ENCODE results near the gene RAB3D. TPM values are rescaled to one million over a fixed set of nuclear protein-coding genes. Genes with fewer than 3 reads are reported as not detected.
"Not testable (repeated sequence)": the region's sequence is repeated elsewhere in the genome, so short reads cannot be mapped to it uniquely, and the experiment has no call there.

Gene RAB3D
- total RNA-seq, 1 experiment from 2014 or later: 29.4 TPM

GRCh38 chr19:11379857-11380350 is 40.4 kb upstream of the RAB3D start:
- no peak overlapping the region for H3K27ac ChIP-seq (ENCODE audit: insufficient read length, low read depth, low read length)
- no peak overlapping the region for H3K9ac ChIP-seq (ENCODE audit: extremely low read depth, insufficient read length, low read length)
- H3K4me1 ChIP-seq (ENCODE audit: insufficient read depth, low read length): no peaks in the 10 kb centered on the region
- H3K36me3 Mint-ChIP-seq (ENCODE audit: insufficient read depth in 1 of 3, low read depth in 3 of 3): peaks cover 4 to 19% (median 18%) of the 10 kb centered on the region in 3 experiments; a peak in 6 of 7 replicates
- peak overlapping the region; percentile 71 for H3K4me2 ChIP-seq (ENCODE audit: insufficient read depth, insufficient read length, low read length)
- H3K14ac ChIP-seq (ENCODE audit: insufficient read depth, low read length): no peak overlapping the region
- DNase-seq: no peak
- no peak overlapping the region for H3K56ac ChIP-seq (ENCODE audit: insufficient read length, low read depth, low read length)
- H3K79me2 ChIP-seq (ENCODE audit: insufficient read depth, low read length): no peaks in the 10 kb centered on the region
- no peak overlapping the region for H2BK5ac ChIP-seq (ENCODE audit: insufficient read length, low read length)
- TF ChIP-seq, protein P1, sequence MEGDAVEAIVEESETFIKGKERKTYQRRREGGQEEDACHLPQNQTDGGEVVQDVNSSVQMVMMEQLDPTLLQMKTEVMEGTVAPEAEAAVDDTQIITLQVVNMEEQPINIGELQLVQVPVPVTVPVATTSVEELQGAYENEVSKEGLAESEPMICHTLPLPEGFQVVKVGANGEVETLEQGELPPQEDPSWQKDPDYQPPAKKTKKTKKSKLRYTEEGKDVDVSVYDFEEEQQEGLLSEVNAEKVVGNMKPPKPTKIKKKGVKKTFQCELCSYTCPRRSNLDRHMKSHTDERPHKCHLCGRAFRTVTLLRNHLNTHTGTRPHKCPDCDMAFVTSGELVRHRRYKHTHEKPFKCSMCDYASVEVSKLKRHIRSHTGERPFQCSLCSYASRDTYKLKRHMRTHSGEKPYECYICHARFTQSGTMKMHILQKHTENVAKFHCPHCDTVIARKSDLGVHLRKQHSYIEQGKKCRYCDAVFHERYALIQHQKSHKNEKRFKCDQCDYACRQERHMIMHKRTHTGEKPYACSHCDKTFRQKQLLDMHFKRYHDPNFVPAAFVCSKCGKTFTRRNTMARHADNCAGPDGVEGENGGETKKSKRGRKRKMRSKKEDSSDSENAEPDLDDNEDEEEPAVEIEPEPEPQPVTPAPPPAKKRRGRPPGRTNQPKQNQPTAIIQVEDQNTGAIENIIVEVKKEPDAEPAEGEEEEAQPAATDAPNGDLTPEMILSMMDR (conservative IDR thresholded peaks at IDR 0.05): no peak
- H3K4ac ChIP-seq (ENCODE audit: low read depth, low read length): no peak overlapping the region
- H3K9me3 ChIP-seq (ENCODE audit: control insufficient read depth, low read depth, low read length): no peaks in the 10 kb centered on the region
- peaks cover 18% of the 10 kb centered on the region for H3K23me2 ChIP-seq (ENCODE audit: insufficient read length, low read depth, low read length, poor library complexity, severe bottlenecking)
- WGBS (ENCODE audit: extremely low coverage, insufficient read length, low lambda C conversion rate): no CpG with 5 or more reads among the region's 7 CpGs
- H2AFZ ChIP-seq (ENCODE audit: low read length): no peak overlapping the region
- no peak overlapping the region for H3K18ac ChIP-seq (ENCODE audit: insufficient read length, low read depth, low read length)
- no peak overlapping the region; a peak in 2 of 7 replicates for H3K27ac Mint-ChIP-seq
- no peak overlapping the region for H4K8ac ChIP-seq (replicated peaks; ENCODE audit: insufficient read length, low read depth, low read length)
- no peaks in the 10 kb centered on the region for H3K79me1 ChIP-seq (ENCODE audit: insufficient read depth, low read depth, low read length, poor library complexity, severe bottlenecking)
- no peak overlapping the region for H2BK12ac ChIP-seq (ENCODE audit: insufficient read length, low read depth, low read length)
- H4K91ac ChIP-seq (ENCODE audit: insufficient read length, low read depth, low read length): no peak overlapping the region
- H2BK20ac ChIP-seq (ENCODE audit: low read depth, low read length, poor library complexity, severe bottlenecking): no peak overlapping the region
- peaks cover 4% of the 10 kb centered on the region for H4K20me1 ChIP-seq (ENCODE audit: control insufficient read depth, insufficient read depth, insufficient read length)
- H2BK120ac ChIP-seq (ENCODE audit: low read depth, low read length, poor library complexity, severe bottlenecking): no peak overlapping the region
- H2BK15ac ChIP-seq (ENCODE audit: low read depth, low read length): no peak overlapping the region
- no peaks in the 10 kb centered on the region for H3K27me3 ChIP-seq (ENCODE audit: insufficient read depth, low read length)
- H2AK5ac ChIP-seq (ENCODE audit: insufficient read length, low read length): no peak overlapping the region
- H3K27me3 Mint-ChIP-seq (ENCODE audit: low read depth): peaks cover 2% of the 10 kb centered on the region; the same call in 1 of the 2 replicates
- no peak overlapping the region for H3K23ac ChIP-seq (ENCODE audit: insufficient read length, low read depth, low read length)
- H3K9me3 Mint-ChIP-seq: no peaks in the 10 kb centered on the region
- H3T11ph ChIP-seq (ENCODE audit: low read length): no peak overlapping the region
- peaks cover 15 to 36% of the 10 kb centered on the region in 2 experiments for H3K4me1 Mint-ChIP-seq
- H4K5ac ChIP-seq (ENCODE audit: insufficient read length, low read depth, low read length): no peak overlapping the region
- peak overlapping the region; percentile 92 to 95 for H3K4me3 Mint-ChIP-seq

- H3T11ph ChIP-seq (ENCODE audit: low read length); H3K27me3 Mint-ChIP-seq (ENCODE audit: low read depth); H3K9me3 ChIP-seq (ENCODE audit: control insufficient read depth, low read depth, low read length); H4K5ac ChIP-seq (ENCODE audit: insufficient read length, low read depth, low read length); H3K56ac ChIP-seq (ENCODE audit: insufficient read length, low read depth, low read length); H2BK20ac ChIP-seq (ENCODE audit: low read depth, low read length, poor library complexity, severe bottlenecking); H3K18ac ChIP-seq (ENCODE audit: insufficient read length, low read depth, low read length); H4K91ac ChIP-seq (ENCODE audit: insufficient read length, low read depth, low read length); H2AK5ac ChIP-seq (ENCODE audit: insufficient read length, low read length); H3K27me3 ChIP-seq (ENCODE audit: insufficient read depth, low read length); H4K8ac ChIP-seq (replicated peaks; ENCODE audit: insufficient read length, low read depth, low read length); H3K9me3 Mint-ChIP-seq; DNase-seq; H2BK12ac ChIP-seq (ENCODE audit: insufficient read length, low read depth, low read length); H2BK5ac ChIP-seq (ENCODE audit: insufficient read length, low read length); H3K4me1 ChIP-seq (ENCODE audit: insufficient read depth, low read length); H3K14ac ChIP-seq (ENCODE audit: insufficient read depth, low read length); H3K23ac ChIP-seq (ENCODE audit: insufficient read length, low read depth, low read length); H2BK120ac ChIP-seq (ENCODE audit: low read depth, low read length, poor library complexity, severe bottlenecking); H3K4me2 ChIP-seq (ENCODE audit: insufficient read depth, insufficient read length, low read length); H3K27ac Mint-ChIP-seq; H3K27ac ChIP-seq (ENCODE audit: insufficient read length, low read depth, low read length); H2AFZ ChIP-seq (ENCODE audit: low read length); H2BK15ac ChIP-seq (ENCODE audit: low read depth, low read length); H3K9ac ChIP-seq (ENCODE audit: extremely low read depth, insufficient read length, low read length); H4K20me1 ChIP-seq (ENCODE audit: control insufficient read depth, insufficient read depth, insufficient read length); H3K79me2 ChIP-seq (ENCODE audit: insufficient read depth, low read length); H3K79me1 ChIP-seq (ENCODE audit: insufficient read depth, low read depth, low read length, poor library complexity, severe bottlenecking); H3K4ac ChIP-seq (ENCODE audit: low read depth, low read length): not testable (repeated sequence)
- Mint-ChIP-seq H3K4me3 (peak overlapping the region in 1 of 2 experiments; percentile 26; a peak in 1 of 5 replicates), H3K36me3 (ENCODE audit: insufficient read depth in 1 of 3, low read depth in 3 of 3) (peaks cover 4 to 19% (median 18%) of the 10 kb centered on the region in 3 experiments; a peak in 6 of 7 replicates), H3K4me1 (peaks cover 15 to 31% of the 10 kb centered on the region in 2 experiments)
- WGBS (ENCODE audit: extremely low coverage, insufficient read length, low lambda C conversion rate): no CpG with 5 or more reads among the region's 14 CpGs
- H3K23me2 ChIP-seq (ENCODE audit: insufficient read length, low read depth, low read length, poor library complexity, severe bottlenecking): peaks cover 18% of the 10 kb centered on the region
These were observed 39.9 kb upstream of the RAB3D start for GRCh38 chr19:11379269-11379845.

All from H9 (cell line).